NCI-H1694 (cell line): ENCODE measurements around the gene TMEM141.

ENCODE experiments used
- DNase-seq: peaks from one replicate; lab custom pipeline; 2025; lab: John Stamatoyannopoulos, UW

TMEM141 gene

DNA sequence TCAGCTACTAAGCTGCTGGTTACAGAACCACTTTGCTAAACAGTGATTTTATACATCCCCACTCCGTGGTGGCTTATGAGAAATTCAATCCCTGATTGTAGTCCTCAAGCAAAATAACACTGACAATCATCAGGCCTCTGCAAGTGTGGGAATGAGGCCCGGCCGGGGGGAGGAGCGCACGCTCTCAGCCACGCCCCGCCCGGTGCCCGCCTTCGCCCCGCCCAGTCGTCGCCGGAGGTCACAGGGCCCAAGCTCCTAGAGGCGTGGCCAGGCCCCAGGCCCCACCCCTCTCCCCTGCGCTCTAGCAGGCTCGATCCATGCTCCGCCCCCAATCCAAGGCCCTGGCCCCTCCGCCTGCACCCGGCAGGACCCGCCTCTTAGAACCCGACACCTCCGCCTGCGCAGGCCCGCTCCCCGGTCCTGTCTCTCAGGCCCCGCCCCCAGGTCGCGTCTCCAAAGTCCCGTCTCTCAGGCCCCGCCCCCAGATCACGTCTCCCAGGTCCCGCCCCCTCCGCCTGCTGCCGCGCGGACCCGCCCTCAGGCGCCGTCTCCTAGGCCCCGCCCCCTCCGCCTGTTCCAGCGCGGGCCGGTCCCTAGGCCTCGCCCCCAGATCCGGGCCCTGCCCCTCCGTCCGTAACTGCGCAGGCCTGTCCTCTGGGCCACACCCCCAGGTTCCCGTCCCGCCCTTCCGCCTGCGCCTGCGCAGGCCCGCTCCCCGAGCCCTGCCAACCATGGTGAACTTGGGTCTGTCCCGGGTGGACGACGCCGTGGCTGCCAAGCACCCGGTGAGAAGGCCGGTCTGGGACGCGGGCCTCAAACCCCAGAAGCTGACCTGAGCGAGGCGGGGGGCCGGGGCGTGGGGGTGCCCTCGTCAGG is at the start of gene TMEM141:
Gene TMEM141, plus strand, starts transcription at position 705 of the 876 bp plus-strand sequence. Its CDS starts 27 bp downstream, at position 732.
- peak; percentile 94 for DNase-seq

- no peak for DNase-seq
Observed at GRCh38 chr9:136741883-136742571, 49.1 kb upstream of the TMEM141 start.

- no peak for DNase-seq
Observed at GRCh38 chr9:136742591-136743391, 48.4 kb upstream of the TMEM141 start, which contains the start of gene LCN10. LCN10 (minus strand) TSS chr9:136742940; CDS start chr9:136742903, 37 bp downstream.

DNA sequence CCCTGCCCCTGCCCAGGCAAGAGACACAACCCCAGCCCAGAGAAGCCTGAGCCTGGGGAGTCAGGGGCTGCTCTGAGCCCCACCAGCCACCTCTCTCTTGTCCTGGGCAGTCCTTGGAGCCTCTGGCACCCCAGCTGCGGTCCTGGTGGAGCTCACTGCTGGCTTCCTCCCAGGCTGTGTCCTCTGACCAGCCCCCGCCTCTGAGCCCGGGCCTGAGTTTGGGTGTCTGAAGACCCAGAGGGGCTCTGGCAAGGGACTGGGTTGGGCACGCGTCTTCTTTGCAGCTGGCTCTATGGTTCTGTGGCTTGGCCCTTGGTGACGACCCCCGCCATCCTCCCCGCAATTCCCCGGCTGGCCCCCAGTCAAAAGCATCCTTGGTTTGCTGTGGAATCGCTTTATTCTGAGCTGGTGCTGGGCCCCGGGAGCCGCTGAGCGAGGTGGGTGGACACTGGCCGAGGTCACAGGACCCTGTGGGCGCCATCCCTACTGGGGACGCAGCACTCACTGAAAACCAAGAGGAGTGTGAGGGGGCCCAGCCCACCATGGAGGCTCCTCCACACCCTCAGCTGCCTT is 47.4 kb upstream of the TMEM141 start:
- DNase-seq = no peak

DNA sequence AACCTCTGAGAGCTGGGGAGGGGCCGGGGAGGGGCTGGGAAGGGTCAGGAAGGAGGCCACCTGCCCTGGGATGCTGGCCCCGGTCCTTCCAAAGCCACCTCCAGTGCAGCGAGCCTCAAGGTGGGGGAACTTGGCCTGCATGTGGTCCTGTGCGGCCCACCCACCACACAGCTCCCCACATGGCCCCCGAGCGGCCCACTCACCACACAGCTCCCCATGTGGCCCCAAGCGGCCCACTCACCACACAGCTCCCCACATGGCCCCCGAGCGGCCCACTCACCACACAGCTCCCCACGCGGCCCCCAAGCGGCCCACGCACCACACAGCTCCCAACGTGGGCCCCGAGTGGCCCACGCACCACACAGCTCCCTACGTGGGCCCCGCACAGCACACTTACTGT is 46.4 kb upstream of the TMEM141 start:
- no peak for DNase-seq

- no peak for DNase-seq
Observed at GRCh38 chr9:136745389-136746154, 45.6 kb upstream of the TMEM141 start.

DNA sequence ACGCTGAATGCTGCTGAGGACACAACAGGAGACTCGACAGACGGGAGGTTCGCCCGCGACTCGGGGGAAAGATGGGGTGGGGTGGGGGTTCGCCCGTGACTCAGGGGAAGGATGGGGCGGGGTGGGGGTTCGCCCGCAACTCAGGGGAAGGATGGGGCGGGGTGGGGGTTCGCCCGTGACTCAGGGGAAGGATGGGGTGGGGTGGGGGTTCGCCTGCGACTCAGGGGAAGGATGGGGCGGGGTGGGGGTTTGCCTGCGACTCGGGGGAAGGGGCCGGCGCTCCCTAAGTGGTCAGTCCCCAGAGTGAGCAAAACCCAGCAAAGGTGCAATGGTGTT is 45.0 kb upstream of the TMEM141 start:
- DNase-seq = no peak

DNA sequence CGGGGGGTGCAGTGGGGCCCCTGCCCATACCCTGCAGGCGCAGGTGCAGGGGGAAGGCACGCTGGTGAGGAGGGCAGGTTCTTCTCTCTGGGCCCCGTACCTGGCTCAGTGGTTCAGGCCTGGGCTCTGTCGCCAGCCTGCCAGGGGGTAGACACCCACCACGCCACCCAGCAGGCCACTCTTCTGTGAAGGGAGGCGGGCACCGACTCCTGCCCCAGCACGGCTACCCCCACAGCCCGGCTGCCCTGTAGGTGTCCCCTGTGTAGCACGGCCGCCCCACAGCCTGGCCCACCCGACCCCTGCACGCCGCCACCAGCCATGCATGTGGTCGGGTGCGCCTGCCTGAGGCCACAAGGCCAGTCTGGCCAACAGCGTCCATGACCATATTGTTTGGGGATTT is 44.5 kb upstream of the TMEM141 start:
- no peak for DNase-seq

- no peak for DNase-seq
Observed at GRCh38 chr9:136747161-136748060, 43.7 kb upstream of the TMEM141 start.

DNA sequence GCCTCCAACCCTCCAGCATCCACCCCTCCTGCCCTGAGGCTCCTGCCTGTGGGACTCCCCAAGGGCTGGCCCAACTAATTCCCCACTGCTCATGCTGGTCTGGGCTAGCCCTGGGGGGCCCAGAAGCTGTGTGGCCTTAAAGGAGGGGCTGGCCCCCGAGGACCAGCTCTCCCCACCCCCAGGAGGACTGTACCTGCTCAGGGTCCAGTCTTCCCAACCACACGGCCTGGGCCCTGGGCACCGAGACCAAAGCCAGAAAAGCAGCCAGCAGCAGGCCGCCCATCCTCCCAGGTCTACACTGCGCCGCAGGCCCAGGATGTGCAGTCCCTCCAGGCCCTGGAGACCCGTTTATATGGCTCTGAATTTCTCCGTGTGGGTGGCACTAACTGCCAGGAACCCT is 42.9 kb upstream of the TMEM141 start, which contains the start of gene LCN6:
Gene LCN6, minus strand, starts transcription at position 325 of the 400 bp plus-strand sequence. Its CDS starts 42 bp downstream, at position 283.
- no peak for DNase-seq

- DNase-seq = no peak
Observed at GRCh38 chr9:136748666-136749611, 42.2 kb upstream of the TMEM141 start.

GRCh38 chr9:136750526-136750925 is 40.6 kb upstream of the TMEM141 start:
- no peak for DNase-seq

GRCh38 chr9:136751244-136751643 is 39.9 kb upstream of the TMEM141 start:
- DNase-seq = no peak

- DNase-seq = no peak
Observed at GRCh38 chr9:136751814-136752213, 39.3 kb upstream of the TMEM141 start.

- no peak for DNase-seq
Observed at GRCh38 chr9:136753371-136754058, 37.6 kb upstream of the TMEM141 start.

DNA sequence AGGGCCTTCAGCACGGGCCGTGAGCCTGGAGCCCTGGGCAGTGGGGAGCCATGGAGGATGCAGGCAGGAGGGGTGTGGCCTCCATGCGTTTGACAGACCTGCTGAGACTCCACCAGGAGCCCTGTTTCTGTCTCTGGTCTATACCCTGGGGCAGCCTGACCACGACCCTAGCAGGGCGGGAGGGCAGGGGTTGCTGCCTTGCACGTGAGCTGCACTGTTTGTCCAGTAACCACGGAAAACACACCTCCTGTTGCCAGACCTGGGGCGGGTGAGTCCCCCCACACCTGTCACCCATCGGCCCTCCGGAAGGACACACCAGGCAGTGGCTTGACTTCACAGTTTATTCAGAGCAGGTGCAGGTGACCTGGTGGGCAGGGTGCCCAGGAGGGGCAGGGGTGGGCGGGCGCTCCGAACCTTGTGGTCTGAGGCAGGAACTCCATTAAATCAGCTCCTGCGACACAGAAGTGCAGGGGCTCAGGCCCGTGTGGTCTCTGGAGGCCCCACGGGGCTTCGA is 37.0 kb upstream of the TMEM141 start:
- DNase-seq = no peak

DNA sequence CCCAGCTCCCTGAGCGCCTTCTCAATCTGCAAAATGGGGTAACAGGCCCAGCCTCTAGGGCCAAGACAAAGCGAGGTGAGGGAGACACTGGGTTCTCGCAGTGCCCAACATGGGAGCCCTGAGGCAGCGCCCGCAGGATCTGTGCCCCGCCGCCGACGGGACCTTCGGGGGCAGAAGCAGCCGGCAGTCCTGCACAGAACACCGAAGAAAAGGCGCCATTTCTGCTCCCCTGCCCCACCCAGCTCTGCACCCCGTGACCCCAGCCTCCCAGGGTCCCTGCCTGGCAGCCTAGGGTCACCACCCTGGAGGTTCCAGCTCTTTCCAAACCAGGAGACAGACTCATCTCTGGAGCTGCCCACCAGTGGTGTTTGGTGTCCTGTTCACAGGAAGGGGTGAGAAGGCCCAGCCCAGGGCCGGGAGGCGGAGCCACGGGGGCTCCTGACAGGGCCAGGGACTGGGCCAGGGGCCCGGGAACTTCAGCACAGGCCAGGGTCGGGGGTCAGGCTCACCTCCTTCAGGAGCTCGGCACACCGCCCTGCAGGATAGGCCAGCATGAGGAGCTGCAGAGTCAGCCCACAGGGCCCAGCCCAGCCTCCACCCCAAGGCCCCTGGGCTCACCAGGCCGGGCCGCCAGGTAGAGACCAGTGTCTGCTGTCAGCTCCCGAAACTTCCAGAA is 36.4 kb upstream of the TMEM141 start:
- DNase-seq = no peak
